Neural cell (in vitro differentiated cells): ENCODE measurements around the gene REXO5. TPM values are rescaled to one million over a fixed set of nuclear protein-coding genes. Genes with fewer than 3 reads are reported as not detected.

ENCODE experiments used
- H2AFZ ChIP-seq: fragments of 200-600, 300-800 bp; sonication (generic), shearing (Covaris generic); 2 replicates; pipeline ENCODE4 v1.6.0; 2014; ENCODE audit warnings: low read depth, mild to moderate bottlenecking, antibody characterized with exemption, low read length, moderate library complexity
- H3F3A ChIP-seq: fragments of 200-600 bp; shearing (Covaris generic); 2 replicates; pipeline ENCODE4 v1.6.1; 2016; ENCODE audit warnings: mild to moderate bottlenecking, moderate library complexity, mixed read lengths, antibody characterized with exemption, low read length; ENCODE audit not compliant: insufficient read depth, poor library complexity, severe bottlenecking
- H3K27ac ChIP-seq: fragments of 200-600, 300-800 bp; sonication (generic), shearing (Covaris generic); 2 replicates; pipeline ENCODE4 v1.5.1; 2014; ENCODE audit warnings: mild to moderate bottlenecking, low read length, moderate library complexity
- H3K27me3 ChIP-seq: fragments of 300-800, 200-600 bp; sonication (generic), shearing (Covaris generic); 2 replicates; pipeline ENCODE4 v1.6.0; 2014; ENCODE audit warnings: mild to moderate bottlenecking, low read depth, low read length, moderate library complexity; ENCODE audit not compliant: insufficient read depth
- H3K36me3 ChIP-seq: fragments of 300-800, 200-600 bp; sonication (generic), shearing (Covaris generic); 2 replicates; pipeline ENCODE4 v1.5.1; 2014; ENCODE audit warnings: mild to moderate bottlenecking, antibody characterized with exemption, low read length, moderate library complexity; ENCODE audit not compliant: insufficient read depth
- H3K4me2 ChIP-seq: fragments of 300-800, 200-600 bp; sonication (generic), shearing (Covaris generic); 2 replicates; pipeline ENCODE4 v1.6.0; 2014; ENCODE audit warnings: mild to moderate bottlenecking, low read length
- H3K4me3 ChIP-seq: fragments of 300-800, 200-600 bp; sonication (generic), shearing (Covaris generic); 2 replicates; pipeline ENCODE4 v1.5.1; 2014; ENCODE audit warnings: mild to moderate bottlenecking, low read length, moderate library complexity
- H3K79me2 ChIP-seq: fragments of 200-600 bp; shearing (Covaris generic); replicated peaks from 2 replicates; pipeline ENCODE4 v1.6.0; 2014; ENCODE audit warnings: mild to moderate bottlenecking, low read length, moderate library complexity; ENCODE audit not compliant: insufficient read depth
- H3K9ac ChIP-seq: fragments of 300-800, 200-600 bp; sonication (generic), shearing (Covaris generic); 2 replicates; pipeline ENCODE4 v1.6.1; 2016; ENCODE audit warnings: mild to moderate bottlenecking, low read length, mixed read lengths
- H3K9me2 ChIP-seq: fragments of 200-600 bp; shearing (Covaris generic); 2 replicates; pipeline ENCODE4 v1.6.1; 2016; ENCODE audit warnings: mild to moderate bottlenecking, low read length, mixed read lengths; ENCODE audit not compliant: insufficient read depth
- H3K9me3 ChIP-seq: fragments of 200-600, 300-800 bp; sonication (generic), shearing (Covaris generic); 2 replicates; pipeline ENCODE4 v1.6.1; 2016; ENCODE audit warnings: mild to moderate bottlenecking, mixed run types, low read length, moderate library complexity, mixed read lengths
- H4K20me1 ChIP-seq: fragments of 200-600 bp; shearing (Covaris generic); 2 replicates; pipeline ENCODE4 v1.6.1; 2016; ENCODE audit warnings: mild to moderate bottlenecking, mixed run types; ENCODE audit not compliant: insufficient read depth
- EP300 ChIP-seq: fragments of 450-650 bp; conservative IDR thresholded peaks from 2 replicates; pipeline ENCODE4 v1.6.1; 2014; ENCODE audit warnings: antibody characterized with exemption, mild to moderate bottlenecking, moderate library complexity; ENCODE audit not compliant: poor library complexity, severe bottlenecking
- EZH2 ChIP-seq: fragments of 200-600, 300-800 bp; shearing (Covaris generic), sonication (generic); IDR thresholded peaks from 2 replicates; pipeline ENCODE4 v1.6.1; 2014; ENCODE audit warnings: antibody characterized with exemption, low read length, borderline replicate concordance, mild to moderate bottlenecking; ENCODE audit not compliant: insufficient read depth, poor library complexity, severe bottlenecking
- MXI1 ChIP-seq: fragments of 450-650 bp; conservative IDR thresholded peaks from 2 replicates; pipeline ENCODE4 v1.6.1; 2014; ENCODE audit warnings: antibody characterized with exemption, mild to moderate bottlenecking; ENCODE audit not compliant: poor library complexity, severe bottlenecking
- POLR2AphosphoS5 ChIP-seq: IDR thresholded peaks from 2 replicates; pipeline ENCODE4 v1.6.1; 2012
- RAD21 ChIP-seq: fragments of 450-650 bp; conservative IDR thresholded peaks from 2 replicates; pipeline ENCODE4 v1.6.1; 2014; ENCODE audit warnings: antibody characterized with exemption, mild to moderate bottlenecking, moderate library complexity
- REST ChIP-seq: IDR thresholded peaks from 2 replicates; pipeline ENCODE4 v1.6.1; 2012; ENCODE audit warnings: borderline replicate concordance
- SMC3 ChIP-seq: fragments of 450-650 bp; conservative IDR thresholded peaks from 2 replicates; pipeline ENCODE4 v1.6.1; 2014; ENCODE audit warnings: antibody characterized with exemption, mild to moderate bottlenecking, moderate library complexity; ENCODE audit not compliant: poor library complexity
- TAF1 ChIP-seq: IDR thresholded peaks from 2 replicates; pipeline ENCODE4 v1.6.1; 2012; ENCODE audit warnings: low read depth
- polyA plus RNA-seq: library from polyadenylated mRNA; depleted of rRNA; stranded (reverse); fragments of >200 nt; gene quantifications from 2 replicates; pipeline ENCODE4 v1.2.3, GENCODE V29; 2014
- TF ChIP-seq, protein P1 (sequence below): fragments of 450-650 bp; IDR thresholded peaks from 2 replicates; pipeline ENCODE4 v1.5.1; 2014; ENCODE audit warnings: antibody characterized with exemption, mild to moderate bottlenecking, moderate library complexity; ENCODE audit not compliant: poor library complexity, severe bottlenecking

Gene REXO5
- polyA plus RNA-seq, 1 donor from 2014 or later, result 11.2 TPM

GRCh38 chr16:20789130-20789529 is 17.2 kb upstream of the REXO5 start:
- TF ChIP-seq RAD21 (no peak), SMC3 (no peak), REST (no peak), EZH2 (no peak), TAF1 (no peak), POLR2AphosphoS5 (no peak), MXI1 (no peak), EP300 (no peak)
- TF ChIP-seq, protein P1, sequence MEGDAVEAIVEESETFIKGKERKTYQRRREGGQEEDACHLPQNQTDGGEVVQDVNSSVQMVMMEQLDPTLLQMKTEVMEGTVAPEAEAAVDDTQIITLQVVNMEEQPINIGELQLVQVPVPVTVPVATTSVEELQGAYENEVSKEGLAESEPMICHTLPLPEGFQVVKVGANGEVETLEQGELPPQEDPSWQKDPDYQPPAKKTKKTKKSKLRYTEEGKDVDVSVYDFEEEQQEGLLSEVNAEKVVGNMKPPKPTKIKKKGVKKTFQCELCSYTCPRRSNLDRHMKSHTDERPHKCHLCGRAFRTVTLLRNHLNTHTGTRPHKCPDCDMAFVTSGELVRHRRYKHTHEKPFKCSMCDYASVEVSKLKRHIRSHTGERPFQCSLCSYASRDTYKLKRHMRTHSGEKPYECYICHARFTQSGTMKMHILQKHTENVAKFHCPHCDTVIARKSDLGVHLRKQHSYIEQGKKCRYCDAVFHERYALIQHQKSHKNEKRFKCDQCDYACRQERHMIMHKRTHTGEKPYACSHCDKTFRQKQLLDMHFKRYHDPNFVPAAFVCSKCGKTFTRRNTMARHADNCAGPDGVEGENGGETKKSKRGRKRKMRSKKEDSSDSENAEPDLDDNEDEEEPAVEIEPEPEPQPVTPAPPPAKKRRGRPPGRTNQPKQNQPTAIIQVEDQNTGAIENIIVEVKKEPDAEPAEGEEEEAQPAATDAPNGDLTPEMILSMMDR, result no peak
- Histone ChIP-seq H3K27ac (no peak overlapping the region), H2AFZ (no peak overlapping the region), H3K4me2 (no peak overlapping the region), H3K4me3 (no peak overlapping the region), H4K20me1 (no peaks in the 10 kb centered on the region), H3F3A (no peaks in the 10 kb centered on the region), H3K9me2 (no peaks in the 10 kb centered on the region), H3K36me3 (no peaks in the 10 kb centered on the region), H3K27me3 (no peaks in the 10 kb centered on the region), H3K9me3 (no peaks in the 10 kb centered on the region), H3K9ac (no peak overlapping the region), H3K79me2 (no peaks in the 10 kb centered on the region)

GRCh38 chr16:20791923-20792612 is 14.3 kb upstream of the REXO5 start:
- TF ChIP-seq MXI1, result no peak
- no peak for TF ChIP-seq POLR2AphosphoS5
- TF ChIP-seq, protein P1, result no peak
- no peak for TF ChIP-seq RAD21
- no peak for TF ChIP-seq TAF1
- TF ChIP-seq REST, result no peak

More at GRCh38 chr16:20791923-20792612, 14.3 kb upstream of the REXO5 start:
- no peak overlapping the region for H2AFZ ChIP-seq
- no peaks in the 10 kb centered on the region for H3K9me2 ChIP-seq
- no peak overlapping the region for H3K4me3 ChIP-seq
- H3K36me3 ChIP-seq, result no peaks in the 10 kb centered on the region
- H3K4me2 ChIP-seq, result no peak overlapping the region
- no peaks in the 10 kb centered on the region for H3K9me3 ChIP-seq
- H3F3A ChIP-seq, result no peaks in the 10 kb centered on the region
- H4K20me1 ChIP-seq, result no peaks in the 10 kb centered on the region
- no peaks in the 10 kb centered on the region for H3K79me2 ChIP-seq
- no peaks in the 10 kb centered on the region for H3K27me3 ChIP-seq
- H3K27ac ChIP-seq, result no peak overlapping the region
- no peak overlapping the region for H3K9ac ChIP-seq
